HL-60 (cell line): Measurements from ENCODE around the gene P3H2.
A peak's percentile ranks its signal among the peaks of the same experiment; 100 is the strongest.

Experiments used
- DNase-seq, 2 experiments: peaks; one replicate each; pipeline ENCODE4 v3.0.0-alpha.2; 2010 to 2020; ENCODE audit warnings: low read depth in 1 of 2, low spot score in 1 of 2
- H3K27ac ChIP-seq: fragments of 250-450 bp; sonication (Bioruptor Pico); replicated peaks from 2 replicates; pipeline ENCODE4 v1.5.1; 2020; ENCODE audit warnings: mild to moderate bottlenecking, moderate library complexity
- H3K27me3 ChIP-seq: fragments of 250-450 bp; sonication (Bioruptor Pico); 2 replicates; pipeline ENCODE4 v1.5.1; 2021; ENCODE audit warnings: mild to moderate bottlenecking, moderate library complexity; ENCODE audit not compliant: insufficient read depth, poor library complexity, severe bottlenecking
- H3K4me3 ChIP-seq: replicated peaks from 2 replicates; pipeline ENCODE4 v1.5.1; 2011; ENCODE audit warnings: mild to moderate bottlenecking, control low read depth, low read length; ENCODE audit not compliant: insufficient read depth
- GABPA ChIP-seq: IDR thresholded peaks from 2 replicates; pipeline ENCODE4 v1.6.1; 2012; ENCODE audit warnings: low read depth
- POLR2AphosphoS5 ChIP-seq: IDR thresholded peaks from 2 replicates; pipeline ENCODE4 v1.6.1; 2012; ENCODE audit warnings: low read depth
- SPI1 ChIP-seq: IDR thresholded peaks from 2 replicates; pipeline ENCODE4 v1.6.1; 2012; ENCODE audit warnings: low read depth, mild to moderate bottlenecking, borderline replicate concordance
- TF ChIP-seq, protein P1 (sequence below): IDR thresholded peaks from one replicate; pipeline ENCODE4 v1.5.1; 2011; ENCODE audit warnings: low read length, control low read depth, inconsistent platforms; ENCODE audit not compliant: insufficient read depth
- TF ChIP-seq, protein P2 (sequence below): IDR thresholded peaks from 2 replicates; pipeline ENCODE4 v1.6.1; 2012; ENCODE audit warnings: low read depth; ENCODE audit not compliant: insufficient replicate concordance

The P3H2 gene

DNA sequence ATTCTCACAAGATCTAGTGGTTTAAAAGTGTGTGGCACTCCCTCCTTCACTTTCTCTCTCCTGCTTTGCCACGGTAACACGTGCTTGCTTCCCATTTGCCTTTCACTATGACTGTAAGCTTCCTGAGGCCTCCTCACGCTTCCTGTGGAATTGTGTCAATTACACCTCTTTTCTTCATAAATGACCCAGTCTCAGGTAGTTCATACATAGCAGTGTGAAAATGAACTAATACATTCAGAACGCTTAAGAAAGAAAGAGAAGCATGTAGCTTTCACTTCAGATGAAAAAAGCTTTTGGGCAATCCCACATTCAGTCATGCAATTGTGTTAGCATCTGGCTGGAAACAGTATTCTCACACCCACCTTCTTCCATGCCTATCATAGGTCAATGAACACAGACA, 24.4 kb downstream of the P3H2 start:
- Histone ChIP-seq H3K27ac (no peak overlapping the region), H3K4me3 (no peak overlapping the region), H3K27me3 (no peaks in the 10 kb centered on the region)
- no peak for DNase-seq
- no peak for TF ChIP-seq SPI1
- TF ChIP-seq POLR2AphosphoS5: no peak
- TF ChIP-seq GABPA: no peak
- TF ChIP-seq, protein P1, sequence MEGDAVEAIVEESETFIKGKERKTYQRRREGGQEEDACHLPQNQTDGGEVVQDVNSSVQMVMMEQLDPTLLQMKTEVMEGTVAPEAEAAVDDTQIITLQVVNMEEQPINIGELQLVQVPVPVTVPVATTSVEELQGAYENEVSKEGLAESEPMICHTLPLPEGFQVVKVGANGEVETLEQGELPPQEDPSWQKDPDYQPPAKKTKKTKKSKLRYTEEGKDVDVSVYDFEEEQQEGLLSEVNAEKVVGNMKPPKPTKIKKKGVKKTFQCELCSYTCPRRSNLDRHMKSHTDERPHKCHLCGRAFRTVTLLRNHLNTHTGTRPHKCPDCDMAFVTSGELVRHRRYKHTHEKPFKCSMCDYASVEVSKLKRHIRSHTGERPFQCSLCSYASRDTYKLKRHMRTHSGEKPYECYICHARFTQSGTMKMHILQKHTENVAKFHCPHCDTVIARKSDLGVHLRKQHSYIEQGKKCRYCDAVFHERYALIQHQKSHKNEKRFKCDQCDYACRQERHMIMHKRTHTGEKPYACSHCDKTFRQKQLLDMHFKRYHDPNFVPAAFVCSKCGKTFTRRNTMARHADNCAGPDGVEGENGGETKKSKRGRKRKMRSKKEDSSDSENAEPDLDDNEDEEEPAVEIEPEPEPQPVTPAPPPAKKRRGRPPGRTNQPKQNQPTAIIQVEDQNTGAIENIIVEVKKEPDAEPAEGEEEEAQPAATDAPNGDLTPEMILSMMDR: no peak
- TF ChIP-seq, protein P2, sequence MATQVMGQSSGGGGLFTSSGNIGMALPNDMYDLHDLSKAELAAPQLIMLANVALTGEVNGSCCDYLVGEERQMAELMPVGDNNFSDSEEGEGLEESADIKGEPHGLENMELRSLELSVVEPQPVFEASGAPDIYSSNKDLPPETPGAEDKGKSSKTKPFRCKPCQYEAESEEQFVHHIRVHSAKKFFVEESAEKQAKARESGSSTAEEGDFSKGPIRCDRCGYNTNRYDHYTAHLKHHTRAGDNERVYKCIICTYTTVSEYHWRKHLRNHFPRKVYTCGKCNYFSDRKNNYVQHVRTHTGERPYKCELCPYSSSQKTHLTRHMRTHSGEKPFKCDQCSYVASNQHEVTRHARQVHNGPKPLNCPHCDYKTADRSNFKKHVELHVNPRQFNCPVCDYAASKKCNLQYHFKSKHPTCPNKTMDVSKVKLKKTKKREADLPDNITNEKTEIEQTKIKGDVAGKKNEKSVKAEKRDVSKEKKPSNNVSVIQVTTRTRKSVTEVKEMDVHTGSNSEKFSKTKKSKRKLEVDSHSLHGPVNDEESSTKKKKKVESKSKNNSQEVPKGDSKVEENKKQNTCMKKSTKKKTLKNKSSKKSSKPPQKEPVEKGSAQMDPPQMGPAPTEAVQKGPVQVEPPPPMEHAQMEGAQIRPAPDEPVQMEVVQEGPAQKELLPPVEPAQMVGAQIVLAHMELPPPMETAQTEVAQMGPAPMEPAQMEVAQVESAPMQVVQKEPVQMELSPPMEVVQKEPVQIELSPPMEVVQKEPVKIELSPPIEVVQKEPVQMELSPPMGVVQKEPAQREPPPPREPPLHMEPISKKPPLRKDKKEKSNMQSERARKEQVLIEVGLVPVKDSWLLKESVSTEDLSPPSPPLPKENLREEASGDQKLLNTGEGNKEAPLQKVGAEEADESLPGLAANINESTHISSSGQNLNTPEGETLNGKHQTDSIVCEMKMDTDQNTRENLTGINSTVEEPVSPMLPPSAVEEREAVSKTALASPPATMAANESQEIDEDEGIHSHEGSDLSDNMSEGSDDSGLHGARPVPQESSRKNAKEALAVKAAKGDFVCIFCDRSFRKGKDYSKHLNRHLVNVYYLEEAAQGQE: no peak

DNA sequence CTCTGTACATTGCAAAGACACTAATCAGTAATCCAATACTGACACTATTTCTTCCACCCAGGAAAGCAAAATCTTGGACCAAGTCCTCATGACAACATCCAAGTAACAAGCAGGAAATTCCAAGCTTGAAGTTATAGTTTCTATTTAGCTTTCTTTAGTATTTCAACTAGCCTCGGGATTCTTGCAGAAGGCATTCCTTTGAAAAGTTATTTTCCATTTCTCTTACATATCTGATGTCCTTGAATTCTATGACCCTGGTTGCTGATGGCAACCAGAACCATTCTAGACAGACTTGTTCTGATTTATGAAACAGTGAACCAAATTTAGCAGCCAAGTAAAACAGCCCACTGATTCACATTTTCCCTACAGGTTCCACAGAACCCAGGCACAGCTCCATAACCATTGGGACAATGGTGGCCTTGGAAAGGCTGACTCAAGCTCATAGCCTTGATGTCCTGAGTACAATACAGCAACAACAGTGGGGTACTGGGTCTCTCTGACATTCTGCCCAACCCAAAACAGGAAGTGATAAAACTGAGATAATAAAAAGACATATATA, 26.5 kb downstream of the P3H2 start:
- Histone ChIP-seq H3K4me3 (no peak overlapping the region), H3K27ac (no peak overlapping the region), H3K27me3 (no peaks in the 10 kb centered on the region)
- TF ChIP-seq SPI1: peak; percentile 58; the same call in 1 of the 2 replicates
- no peak for TF ChIP-seq GABPA
- TF ChIP-seq, protein P1: no peak
- no peak for TF ChIP-seq POLR2AphosphoS5
- DNase-seq: no peak

GRCh38 chr3:190092250-190092649, 28.4 kb downstream of the P3H2 start:
- no peak overlapping the region for H3K27ac ChIP-seq
- H3K4me3 ChIP-seq: no peak overlapping the region
- no peak for DNase-seq
- TF ChIP-seq, protein P1: no peak
- no peaks in the 10 kb centered on the region for H3K27me3 ChIP-seq

DNA sequence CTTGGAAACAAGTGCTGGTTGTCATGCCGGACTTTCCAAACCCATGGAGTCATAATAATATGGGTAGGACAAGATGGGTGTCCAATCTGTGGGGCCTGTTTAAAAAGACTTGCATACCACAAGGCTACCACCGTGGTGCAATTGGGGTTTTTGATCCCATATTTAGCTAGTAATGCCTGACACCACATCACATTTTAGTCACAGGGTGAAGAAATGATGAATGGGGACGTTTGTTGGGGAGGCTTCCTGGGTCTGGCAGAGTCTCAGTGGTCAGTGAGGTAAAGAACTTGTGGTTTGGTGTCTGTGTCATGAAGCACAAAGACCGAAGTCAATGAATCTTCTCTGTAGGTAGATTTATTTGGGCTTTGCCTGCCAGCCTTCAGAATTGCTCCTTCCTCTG, 31.0 kb downstream of the P3H2 start:
- Histone ChIP-seq H3K4me3 (no peak overlapping the region), H3K27ac (no peak overlapping the region), H3K27me3 (no peaks in the 10 kb centered on the region)
- DNase-seq: no peak
- TF ChIP-seq, protein P1: no peak

DNA sequence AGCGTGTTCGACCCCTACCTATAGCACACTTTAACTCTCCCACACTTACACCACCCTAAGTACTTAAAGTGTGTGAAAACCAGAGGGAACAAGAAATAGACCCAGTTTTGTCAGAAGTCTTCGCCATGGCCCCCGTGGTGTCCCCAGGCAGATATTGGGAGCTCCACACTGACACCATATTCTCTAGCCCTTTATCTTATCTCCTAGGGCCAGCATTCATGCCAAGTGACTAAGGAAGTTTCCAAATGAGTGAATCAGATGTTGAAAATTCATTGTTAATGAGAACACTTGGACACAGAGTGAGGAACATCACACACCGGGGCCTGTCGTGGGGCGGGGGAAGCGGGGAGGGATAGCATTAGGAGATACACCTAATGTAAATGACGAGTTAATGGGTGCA, 31.8 kb downstream of the P3H2 start:
- TF ChIP-seq SPI1: no peak
- no peak for TF ChIP-seq POLR2AphosphoS5
- TF ChIP-seq, protein P1: no peak
- TF ChIP-seq GABPA: no peak
- TF ChIP-seq, protein P2: no peak
- no peak overlapping the region for H3K4me3 ChIP-seq
- no peak for DNase-seq
- no peak overlapping the region for H3K27ac ChIP-seq
- H3K27me3 ChIP-seq: no peaks in the 10 kb centered on the region
